GM21515 (cell line): ENCODE results near the gene TLR4.

Experiments
- ATAC-seq: cut with Tn5 transposase; IDR thresholded peaks from one replicate; pipeline ENCODE4 v1.9.1; 2021; ENCODE audit not compliant: unreplicated experiment

The TLR4 gene

GRCh38 chr9:117704024-117704575, at the start of gene TLR4:
Gene TLR4, plus strand, starts transcription at chr9:117704403. Its CDS starts 70 bp downstream, at chr9:117704473.
- peak; percentile 100 for ATAC-seq

DNA sequence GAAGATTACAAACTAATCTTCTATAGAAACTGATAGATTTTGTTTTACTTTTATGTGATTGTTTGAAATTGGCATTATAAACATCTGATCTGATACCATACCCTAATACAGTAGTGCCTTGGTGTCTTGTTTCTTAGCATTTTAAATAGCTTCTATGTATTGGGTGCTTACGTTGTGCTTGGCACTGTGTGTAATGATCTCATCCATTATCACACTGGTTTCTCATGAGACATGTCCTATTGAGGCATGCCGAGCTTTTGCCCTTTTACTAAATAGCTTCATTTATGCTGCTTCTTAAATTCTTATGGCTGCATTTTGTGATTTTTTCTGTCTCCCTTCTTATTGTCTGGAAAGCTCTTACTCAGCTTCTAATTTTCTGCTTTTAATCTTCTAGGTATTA, 48.2 kb upstream of the TLR4 start:
- ATAC-seq: no peak

- ATAC-seq: no peak
These were observed 41.6 kb upstream of the TLR4 start for GRCh38 chr9:117662651-117663050.

DNA sequence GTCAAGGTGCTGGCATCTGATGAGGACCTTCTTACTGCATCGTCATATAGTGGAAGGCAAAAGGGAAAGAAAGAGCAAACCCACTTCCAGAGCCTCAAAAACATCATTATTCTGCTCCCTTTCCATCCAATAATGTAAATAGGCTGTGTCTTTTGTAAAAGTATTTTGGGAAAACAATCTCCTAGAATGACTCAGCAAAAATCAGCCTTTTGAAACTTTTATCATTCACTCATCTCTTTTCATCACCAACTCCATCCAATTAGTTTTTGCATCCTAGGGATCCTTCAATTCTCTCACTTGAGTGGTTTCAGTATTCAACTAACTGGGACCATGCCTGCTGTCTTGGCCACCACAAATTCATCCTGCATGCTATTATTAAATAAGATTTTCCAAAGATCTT, 39.8 kb upstream of the TLR4 start:
- no peak for ATAC-seq

- no peak for ATAC-seq
These were observed 38.4 kb upstream of the TLR4 start for GRCh38 chr9:117665601-117666385.

DNA sequence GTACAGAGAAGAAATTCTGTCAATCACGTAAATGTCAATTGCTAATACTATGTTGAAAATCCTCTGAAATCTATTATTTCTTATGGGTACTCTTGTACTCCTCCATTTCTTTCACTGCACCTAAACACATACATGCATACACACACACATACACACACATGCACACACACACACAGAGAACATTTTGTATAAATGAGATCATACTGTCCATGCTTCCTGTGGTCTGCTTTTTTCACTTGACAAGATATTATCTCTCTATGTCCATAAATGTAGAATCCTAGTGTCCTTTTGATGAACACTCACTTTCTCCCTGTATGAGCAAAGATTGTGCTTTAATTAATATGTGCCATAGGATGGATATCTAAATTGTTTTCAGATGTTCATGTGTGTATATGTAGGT, 32.7 kb upstream of the TLR4 start:
- ATAC-seq: no peak

DNA sequence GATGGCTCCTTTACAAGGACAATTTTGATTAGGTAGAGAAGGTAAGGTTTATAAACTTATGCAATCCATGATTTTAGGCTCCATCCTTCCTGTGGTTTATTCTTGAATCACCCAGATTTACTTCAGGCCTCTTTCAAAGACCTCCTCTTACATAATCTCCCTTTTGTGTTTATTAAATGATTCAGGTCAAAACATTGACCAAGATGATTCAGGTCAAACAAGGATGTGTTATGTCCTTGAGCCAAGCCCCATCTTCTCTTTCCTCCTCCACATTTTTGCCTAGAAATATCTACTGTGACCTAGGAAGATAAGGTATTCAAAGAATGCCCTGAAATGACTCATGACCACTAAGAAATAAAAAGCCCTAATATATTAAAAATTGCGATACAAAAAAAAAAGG, 31.8 kb upstream of the TLR4 start:
- ATAC-seq: no peak

DNA sequence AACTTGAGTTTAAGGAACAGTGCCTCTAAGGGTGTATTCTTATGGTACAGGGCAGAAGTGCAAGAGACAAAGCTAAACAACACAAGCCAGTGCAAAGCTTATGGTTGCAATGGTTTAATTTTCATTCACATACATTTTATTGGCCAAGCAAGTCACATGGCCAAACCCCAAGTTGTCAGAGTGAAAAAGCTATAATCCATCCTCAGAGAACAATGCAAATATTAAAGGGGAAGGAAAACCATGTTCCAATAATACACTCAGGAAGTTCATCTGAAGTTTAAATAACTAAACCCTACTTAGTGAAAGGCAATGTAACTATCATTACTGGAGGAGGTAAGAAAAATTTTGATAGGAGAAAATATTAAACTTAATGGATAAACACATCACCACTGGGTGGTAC, 26.6 kb upstream of the TLR4 start:
- ATAC-seq: no peak

DNA sequence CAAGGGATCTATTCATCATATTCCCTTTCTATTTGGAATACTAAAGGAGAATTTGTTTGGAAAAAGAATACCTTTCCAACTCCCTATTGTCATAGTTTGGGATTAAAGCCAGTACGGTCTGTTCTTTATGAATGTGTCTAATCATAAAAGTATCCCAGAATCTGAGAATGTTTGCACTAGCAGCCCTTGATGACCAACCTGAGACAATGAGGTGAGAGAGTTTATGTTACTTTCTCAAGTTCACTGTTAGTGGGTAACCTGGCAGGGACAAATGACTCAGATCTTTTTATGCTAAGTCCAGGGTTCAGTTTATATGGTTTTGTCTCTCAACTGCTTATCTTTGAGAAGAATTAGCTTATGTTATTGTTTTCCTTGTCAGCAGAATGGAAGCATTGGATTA, 25.3 kb upstream of the TLR4 start:
- no peak for ATAC-seq

DNA sequence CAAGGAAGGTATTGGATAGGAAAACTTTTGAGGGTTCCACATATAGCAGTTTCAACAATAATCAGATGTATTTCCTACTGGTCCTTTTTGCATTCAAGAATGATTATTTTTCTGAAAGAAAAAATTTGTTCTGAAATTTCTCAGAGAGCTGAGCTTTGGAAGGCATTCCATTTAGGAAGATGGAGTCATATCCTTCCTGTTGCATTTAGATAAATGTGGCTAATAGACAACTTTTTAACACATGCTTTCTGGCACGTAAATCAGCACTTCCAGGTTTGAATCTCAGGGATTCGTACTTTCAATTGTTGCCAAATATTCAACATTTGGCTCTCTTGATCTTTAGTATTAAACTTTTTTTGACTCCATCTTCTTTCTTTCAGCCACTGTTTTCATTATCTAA, 24.8 kb upstream of the TLR4 start:
- no peak for ATAC-seq

GRCh38 chr9:117681888-117682287, 22.3 kb upstream of the TLR4 start:
- no peak for ATAC-seq

GRCh38 chr9:117682955-117683710, 21.1 kb upstream of the TLR4 start:
- ATAC-seq: peak; percentile 59

GRCh38 chr9:117687532-117687931, 16.7 kb upstream of the TLR4 start:
- ATAC-seq: no peak

- no peak for ATAC-seq
These were observed 12.8 kb upstream of the TLR4 start for GRCh38 chr9:117691367-117691766.

DNA sequence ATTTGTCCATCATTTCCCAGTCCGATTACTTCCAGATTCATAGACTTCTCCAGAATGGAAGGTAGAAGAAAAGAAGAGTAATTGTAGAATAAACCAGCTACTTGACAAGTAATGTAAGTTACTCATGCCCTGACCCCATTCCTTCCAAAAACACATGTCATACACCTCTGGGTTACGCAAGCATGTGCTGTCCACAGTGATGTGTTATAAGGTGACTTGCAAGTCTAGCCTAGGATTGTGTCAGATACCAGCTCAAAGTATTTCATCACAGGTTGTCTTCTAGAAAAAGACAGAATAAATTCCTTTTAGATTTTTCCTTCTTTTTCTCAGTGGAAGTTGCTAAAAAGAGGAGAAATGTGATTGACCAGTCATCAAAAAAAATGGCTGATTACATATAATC, 8.0 kb upstream of the TLR4 start:
- ATAC-seq: no peak

GRCh38 chr9:117697046-117697445, 7.2 kb upstream of the TLR4 start:
- ATAC-seq: no peak

DNA sequence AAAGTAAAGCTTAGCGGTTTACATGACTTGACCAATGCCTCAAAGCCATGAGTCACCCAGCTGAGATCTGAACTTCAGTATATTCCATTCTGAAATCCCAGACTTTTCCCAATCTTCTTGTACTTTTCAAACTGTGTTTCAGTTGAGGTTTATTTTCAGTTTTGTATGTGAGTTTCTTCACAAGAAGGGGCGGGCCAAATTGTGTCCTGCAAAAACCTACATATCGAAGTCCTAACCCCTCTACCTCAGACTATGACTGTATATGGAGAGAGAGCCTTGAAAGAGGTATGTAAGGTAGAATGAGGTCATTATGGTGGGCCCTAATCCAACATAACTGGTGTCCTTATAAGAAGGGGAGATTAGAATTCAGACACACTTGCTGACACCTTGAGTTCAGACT, 666 bp upstream of the TLR4 start:
- no peak for ATAC-seq

DNA sequence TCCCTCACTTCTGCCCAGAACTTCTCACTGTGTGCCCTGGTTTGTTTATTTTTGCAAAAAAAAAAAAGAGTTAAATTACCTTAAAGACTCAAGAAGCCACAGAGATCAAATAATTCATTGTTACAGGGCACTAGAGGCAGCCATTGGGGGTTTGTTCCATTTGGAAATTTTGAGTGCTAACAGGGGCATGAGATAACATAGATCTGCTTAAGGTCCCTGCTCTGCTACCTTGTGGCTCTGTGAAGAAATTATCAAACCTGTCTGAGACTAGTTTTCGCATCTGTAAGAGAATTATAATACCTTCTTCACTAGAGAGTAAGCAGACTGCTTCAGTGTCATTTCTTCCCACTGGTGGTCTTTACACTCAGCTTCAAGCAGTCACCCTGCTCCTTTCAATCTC, 394 bp downstream of the TLR4 start:
- ATAC-seq: no peak

GRCh38 chr9:117705386-117705785, 1.2 kb downstream of the TLR4 start:
- ATAC-seq: no peak

DNA sequence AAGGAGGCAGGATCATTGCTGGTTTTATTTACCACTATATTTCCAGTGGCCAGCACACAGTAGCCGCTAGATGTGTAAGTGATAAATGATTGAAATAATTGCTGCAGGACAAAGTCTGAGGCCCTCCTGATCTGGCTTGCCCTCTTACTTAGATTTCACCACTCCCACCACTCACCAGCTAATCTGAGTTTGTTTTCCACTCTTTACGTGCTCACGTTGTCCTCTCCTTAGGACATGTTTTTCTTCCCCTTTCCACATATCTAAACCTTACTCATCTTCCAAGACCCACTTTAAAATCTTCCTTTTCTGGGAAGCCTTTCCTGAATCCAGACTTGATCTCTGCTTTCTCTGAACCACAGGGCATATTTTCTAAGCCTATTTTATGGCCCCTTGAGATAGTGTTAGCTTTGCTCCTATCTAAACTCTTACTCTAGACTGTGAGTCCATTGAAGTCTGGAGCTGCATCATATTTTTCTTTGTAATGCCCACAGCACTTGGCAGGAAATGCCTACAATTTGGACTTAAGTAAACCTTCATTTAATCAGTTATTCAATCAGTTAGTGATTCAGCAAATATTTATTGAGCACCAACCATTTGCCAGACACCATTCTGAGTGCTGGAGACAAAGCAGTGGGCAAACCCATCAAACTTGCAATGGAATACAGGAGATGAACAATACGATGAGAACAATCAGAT, 2.4 kb downstream of the TLR4 start:
- no peak for ATAC-seq

- ATAC-seq: no peak
These were observed 3.4 kb downstream of the TLR4 start for GRCh38 chr9:117707561-117707960.

DNA sequence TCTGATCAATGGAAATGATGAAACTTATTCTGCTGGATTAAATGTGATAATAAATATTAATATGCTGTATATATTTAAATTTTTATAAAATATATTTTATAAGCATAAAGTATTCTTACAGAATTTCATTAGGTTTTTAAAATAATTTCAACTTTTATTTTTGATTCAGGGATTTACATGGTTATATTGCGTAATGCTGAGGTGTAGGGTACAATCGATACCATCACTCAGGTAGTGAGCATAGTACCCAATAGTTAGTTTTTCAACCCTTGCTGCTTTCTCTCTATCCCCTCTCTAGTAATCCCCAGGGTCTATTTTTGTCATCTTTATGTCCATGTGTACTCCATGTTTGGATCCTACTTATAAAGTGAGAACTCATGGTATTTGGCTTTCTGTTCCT, 5.7 kb downstream of the TLR4 start:
- ATAC-seq: no peak
